ENCODE data around the gene NKAIN2. TPM values are rescaled to one million over a fixed set of nuclear protein-coding genes. Genes with fewer than 3 reads are reported as not detected.
A peak's percentile ranks its signal among the peaks of the same experiment; 100 is the strongest.

Gene NKAIN2
- total and polyA plus RNA-seq, 12 donors = 0.07 to 3.0 (median 0.28) TPM; not detected in 1

DNA sequence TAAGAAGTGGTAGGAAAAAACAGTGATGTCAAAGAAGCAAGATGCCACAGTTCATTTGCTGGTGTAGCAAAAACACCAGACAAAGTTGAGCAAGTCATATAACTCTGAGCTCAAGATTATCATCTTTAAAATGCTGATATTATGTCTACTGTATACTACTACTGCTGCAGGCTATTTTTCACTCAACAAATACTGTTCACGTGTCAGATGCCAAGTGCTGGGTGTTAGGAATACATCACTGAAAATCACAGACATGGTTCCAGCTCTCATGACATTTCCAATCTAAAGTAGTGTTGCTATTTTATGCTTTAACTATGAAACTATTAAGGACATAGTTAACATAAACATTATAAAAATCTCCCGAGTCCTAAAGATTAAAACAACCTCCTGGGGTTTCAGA lies 163.0 kb downstream of the NKAIN2 start:
- Histone ChIP-seq H3K4me3 (no peak overlapping the region), H3K27me3 (no peaks in the 10 kb centered on the region), H3K4me1 (no peaks in the 10 kb centered on the region), H3K36me3 (no peaks in the 10 kb centered on the region), H3K9me3 (no peaks in the 10 kb centered on the region), H3K27ac (no peak overlapping the region)
- ATAC-seq (no peak), DNase-seq (no peak)
- intact Hi-C loops (cut with DNase I) = loop anchor here in 6 of 10 donors (2.0 to 10.0 kb wide), 3 partner anchors 162 to 164 kb away; partner anchors contain the start of gene NKAIN2 (in 6 of the 6)
- TF ChIP-seq, protein P1, sequence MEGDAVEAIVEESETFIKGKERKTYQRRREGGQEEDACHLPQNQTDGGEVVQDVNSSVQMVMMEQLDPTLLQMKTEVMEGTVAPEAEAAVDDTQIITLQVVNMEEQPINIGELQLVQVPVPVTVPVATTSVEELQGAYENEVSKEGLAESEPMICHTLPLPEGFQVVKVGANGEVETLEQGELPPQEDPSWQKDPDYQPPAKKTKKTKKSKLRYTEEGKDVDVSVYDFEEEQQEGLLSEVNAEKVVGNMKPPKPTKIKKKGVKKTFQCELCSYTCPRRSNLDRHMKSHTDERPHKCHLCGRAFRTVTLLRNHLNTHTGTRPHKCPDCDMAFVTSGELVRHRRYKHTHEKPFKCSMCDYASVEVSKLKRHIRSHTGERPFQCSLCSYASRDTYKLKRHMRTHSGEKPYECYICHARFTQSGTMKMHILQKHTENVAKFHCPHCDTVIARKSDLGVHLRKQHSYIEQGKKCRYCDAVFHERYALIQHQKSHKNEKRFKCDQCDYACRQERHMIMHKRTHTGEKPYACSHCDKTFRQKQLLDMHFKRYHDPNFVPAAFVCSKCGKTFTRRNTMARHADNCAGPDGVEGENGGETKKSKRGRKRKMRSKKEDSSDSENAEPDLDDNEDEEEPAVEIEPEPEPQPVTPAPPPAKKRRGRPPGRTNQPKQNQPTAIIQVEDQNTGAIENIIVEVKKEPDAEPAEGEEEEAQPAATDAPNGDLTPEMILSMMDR (IDR thresholded peaks at IDR 0.05) = no peak
- 38 to 47% methylated on average over 2 of the region's 2 CpGs for WGBS, 2 donors

DNA sequence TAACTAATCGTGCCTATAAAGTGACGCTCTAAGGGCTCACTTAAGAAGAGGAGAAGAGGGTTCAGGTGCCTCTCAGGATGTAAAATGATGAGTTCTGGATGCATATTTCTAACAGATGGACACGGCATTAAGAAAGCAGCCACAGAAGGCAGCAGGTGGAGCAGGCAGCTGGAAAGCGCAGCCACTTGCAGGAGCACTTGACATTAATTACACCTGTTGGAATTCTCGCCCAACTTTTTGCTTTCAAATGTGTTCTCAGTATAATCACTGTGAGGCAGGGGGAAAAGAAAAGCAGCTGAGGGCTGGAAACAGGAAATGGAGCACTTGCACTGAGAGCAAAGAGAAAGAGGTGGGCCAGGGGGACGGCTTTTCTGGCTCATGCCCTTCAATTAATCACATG lies 164.2 kb downstream of the NKAIN2 start:
- intact Hi-C loops (cut with DNase I) = loop anchor here in 6 of 10 donors (2.0 to 10.0 kb wide), 3 partner anchors 163 to 166 kb away; partner anchors contain the start of gene NKAIN2 (in 6 of the 6)
- H3K9me3 ChIP-seq = no peaks in the 10 kb centered on the region
- H3K27ac ChIP-seq = no peak overlapping the region
- no peaks in the 10 kb centered on the region for H3K4me1 ChIP-seq
- H3K4me3 ChIP-seq = no peak overlapping the region
- WGBS, 2 donors = 68 to 77% methylated on average over 6 of the region's 6 CpGs
- no peaks in the 10 kb centered on the region for H3K36me3 ChIP-seq
- H3K27me3 ChIP-seq = no peaks in the 10 kb centered on the region
- DNase-seq (no peak), ATAC-seq (no peak)
- TF ChIP-seq, protein P1 (IDR thresholded peaks at IDR 0.05) = no peak

- Histone ChIP-seq H3K27me3 (no peaks in the 10 kb centered on the region), H3K36me3 (no peaks in the 10 kb centered on the region), H3K27ac (no peak overlapping the region), H3K4me3 (no peak overlapping the region), H3K4me1 (no peaks in the 10 kb centered on the region), H3K9me3 (peaks cover 0 to 6% (median 0%) of the 10 kb centered on the region in 11 donors)
- intact Hi-C loops (cut with DNase I) = no loop called here
- DNase-seq = no peak
- ATAC-seq = no peak
- TF ChIP-seq, protein P1 (IDR thresholded peaks at IDR 0.05) = no peak
These were observed 169.1 kb downstream of the NKAIN2 start for GRCh38 chr6:123972600-123973294.

DNA sequence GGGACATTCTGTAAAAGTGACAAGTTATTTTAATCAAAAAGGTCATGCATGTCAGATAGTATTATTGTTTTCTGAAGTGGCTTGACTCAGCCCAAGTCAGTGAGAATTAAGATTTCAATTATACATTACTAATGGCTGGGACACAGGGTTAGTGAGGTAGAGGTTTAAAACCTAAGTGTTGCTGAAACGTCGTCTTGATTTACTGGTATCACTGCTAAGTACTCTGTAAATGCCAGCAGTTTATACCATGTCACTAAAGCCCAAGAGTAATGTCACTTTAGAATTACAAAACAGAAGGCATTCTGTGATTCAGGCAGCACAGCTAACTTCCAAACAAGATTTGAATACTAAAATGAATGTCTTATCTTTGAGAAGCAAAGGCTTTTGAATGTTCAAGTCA lies 176.6 kb downstream of the NKAIN2 start:
- no peak for DNase-seq
- H3K27ac ChIP-seq = no peak overlapping the region
- H3K9me3 ChIP-seq = peaks cover 0 to 4% (median 0%) of the 10 kb centered on the region in 11 donors
- intact Hi-C loops (cut with DNase I) = no loop called here
- no peaks in the 10 kb centered on the region for H3K4me1 ChIP-seq
- H3K36me3 ChIP-seq = no peaks in the 10 kb centered on the region
- ATAC-seq = peak in 1 of 8 donors; percentile 25
- TF ChIP-seq, protein P1 (IDR thresholded peaks at IDR 0.05) = no peak
- WGBS, 2 donors = 49 to 59% methylated on average over 2 of the region's 2 CpGs
- H3K4me3 ChIP-seq = no peak overlapping the region
- no peaks in the 10 kb centered on the region for H3K27me3 ChIP-seq

All from heart right ventricle (tissue), 16 donors.